Panc1 (cell line): Measurements from ENCODE around the gene DPP8. TPM values are rescaled to one million over a fixed set of nuclear protein-coding genes. Genes with fewer than 3 reads are reported as not detected.

Experiments
- ATAC-seq: fragments of 200-7000 bp; cut with Tn5 transposase; 2 replicates; pipeline ENCODE4 v1.9.1; 2020; ENCODE audit warnings: mild to moderate bottlenecking, moderate library complexity
- BruUV-seq: library from RNA; stranded (reverse); fragments of 400-500 nt; replicated peaks from 2 replicates; lab custom pipeline; 2021; lab: Mats Ljungman, UMichigan
- CTCF ChIA-PET: fragments of 300-600 bp; sonication (Branson Sonifier 250); formaldehyde crosslinking; loops from one replicate; lab custom pipeline; 2022; ENCODE audit warnings: antibody characterized with exemption; lab: Charles Lee
- POLR2A ChIA-PET: fragments of 300-600 bp; sonication (Branson Sonifier 250); formaldehyde crosslinking; loops from one replicate; lab custom pipeline; 2022; ENCODE audit warnings: antibody characterized with exemption; lab: Charles Lee
- DNase-seq: peaks from one replicate; pipeline ENCODE4 v3.0.0-alpha.2; 2010; ENCODE audit warnings: low read depth, low spot score
- H3K27ac ChIP-seq: 2 replicates; pipeline ENCODE4 v1.5.1; 2011; ENCODE audit warnings: mild to moderate bottlenecking, low read length, inconsistent platforms
- H3K27me3 ChIP-seq: fragments of 200-500 bp; sonication (Bioruptor generic); 2 replicates; pipeline ENCODE4 v1.6.0; 2014; ENCODE audit warnings: low read length, inconsistent platforms; ENCODE audit not compliant: control insufficient read depth, insufficient read depth
- H3K36me3 ChIP-seq: fragments of 200-500 bp; sonication (Bioruptor generic); 2 replicates; pipeline ENCODE4 v1.5.1; 2014; ENCODE audit warnings: inconsistent platforms, mild to moderate bottlenecking, low read length, moderate library complexity; ENCODE audit not compliant: control insufficient read depth, insufficient read depth
- H3K4me1 ChIP-seq: 2 replicates; pipeline ENCODE4 v1.5.1; 2011; ENCODE audit warnings: inconsistent platforms, mild to moderate bottlenecking, low read length, moderate library complexity; ENCODE audit not compliant: control insufficient read depth, insufficient read depth
- H3K4me3 ChIP-seq, 2 experiments: 2 replicates each; pipeline ENCODE4 v1.5.1; 2011 to 2012; ENCODE audit warnings: low read depth in 2 of 2, low read length in 2 of 2, mild to moderate bottlenecking in 2 of 2, inconsistent platforms in 1 of 2, moderate library complexity in 1 of 2
- H3K9me3 ChIP-seq: fragments of 200-500 bp; sonication (Bioruptor generic); 2 replicates; pipeline ENCODE4 v1.5.1; 2014; ENCODE audit warnings: low read depth, mild to moderate bottlenecking, inconsistent platforms, low read length, moderate library complexity; ENCODE audit not compliant: control insufficient read depth, insufficient read depth
- POLR2AphosphoS5 ChIP-seq: IDR thresholded peaks from 2 replicates; pipeline ENCODE4 v1.6.1; 2012; ENCODE audit warnings: mild to moderate bottlenecking, low read depth, low read length, moderate library complexity
- SIN3A ChIP-seq: IDR thresholded peaks from 2 replicates; pipeline ENCODE4 v1.6.1; 2012; ENCODE audit warnings: low read depth, mild to moderate bottlenecking, low read length, moderate library complexity, borderline replicate concordance; ENCODE audit not compliant: insufficient read depth
- TCF7L2 ChIP-seq: IDR thresholded peaks from 2 replicates; pipeline ENCODE4 v1.6.1; 2011; ENCODE audit warnings: mild to moderate bottlenecking, low read depth, low read length, inconsistent platforms
- in situ Hi-C: cut with HindIII; loops from 2 replicates; pipeline ENCODE4 v1.10.0; 2016; ENCODE audit warnings: low sequenced_read_pairs, low pct_unique_long_range_greater_than_20kb
- intact Hi-C: fragments of 100-400 bp; cut with micrococcal nuclease; formaldehyde crosslinking; loops from one replicate; pipeline ENCODE4 v1.10.0; 2022; ENCODE audit not compliant: unreplicated experiment
- total RNA-seq: library from RNA; stranded (reverse); gene quantifications from one replicate; pipeline ENCODE4 v1.2.1, GENCODE V29; 2021; ENCODE audit not compliant: unreplicated experiment
- TF ChIP-seq, protein P1 (sequence below), 2 experiments: IDR thresholded peaks; 2 replicates each; pipeline ENCODE4 v1.6.1; 2011 to 2012; ENCODE audit warnings: low read depth in 2 of 2, control low read depth in 1 of 2, low read length in 1 of 2, mild to moderate bottlenecking in 1 of 2, moderate library complexity in 1 of 2; ENCODE audit not compliant: insufficient read depth in 1 of 2
- TF ChIP-seq, protein P2 (sequence below): fragments of 450-650 bp; IDR thresholded peaks from 2 replicates; pipeline ENCODE4 v1.5.1; 2017; ENCODE audit warnings: mild to moderate bottlenecking

Gene DPP8
- total RNA-seq, 1 experiment from 2014 or later: 36.2 TPM

DNA sequence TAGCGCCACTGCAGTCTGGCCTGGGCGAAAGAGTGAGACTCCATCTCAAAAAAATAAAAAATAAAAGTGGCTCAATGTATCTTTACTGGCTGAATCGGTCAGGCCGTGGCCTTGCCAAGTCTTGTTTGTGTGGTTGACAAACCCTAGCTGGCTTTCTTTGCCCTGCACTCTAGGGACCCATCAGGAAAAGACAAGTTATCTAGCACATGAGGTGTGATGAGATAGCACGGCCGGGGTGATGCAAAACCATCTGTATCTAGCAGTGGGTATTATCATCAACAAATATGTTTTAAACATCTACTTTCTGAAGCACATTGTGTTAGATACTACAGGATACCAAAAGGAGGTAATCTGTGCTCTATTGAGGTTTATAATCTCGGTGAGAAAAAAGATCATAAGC is 3.9 kb upstream of the DPP8 start:
- DNase-seq: no peak
- H3K4me1 ChIP-seq: peaks cover 8% of the 10 kb centered on the region; the same call in 1 of the 2 replicates
- peaks cover 4% of the 10 kb centered on the region; the same call in 1 of the 2 replicates for H3K36me3 ChIP-seq
- no TSS peak for BruUV-seq
- no peak for ATAC-seq
- in situ Hi-C loops: no loop called here
- TF ChIP-seq, protein P1, sequence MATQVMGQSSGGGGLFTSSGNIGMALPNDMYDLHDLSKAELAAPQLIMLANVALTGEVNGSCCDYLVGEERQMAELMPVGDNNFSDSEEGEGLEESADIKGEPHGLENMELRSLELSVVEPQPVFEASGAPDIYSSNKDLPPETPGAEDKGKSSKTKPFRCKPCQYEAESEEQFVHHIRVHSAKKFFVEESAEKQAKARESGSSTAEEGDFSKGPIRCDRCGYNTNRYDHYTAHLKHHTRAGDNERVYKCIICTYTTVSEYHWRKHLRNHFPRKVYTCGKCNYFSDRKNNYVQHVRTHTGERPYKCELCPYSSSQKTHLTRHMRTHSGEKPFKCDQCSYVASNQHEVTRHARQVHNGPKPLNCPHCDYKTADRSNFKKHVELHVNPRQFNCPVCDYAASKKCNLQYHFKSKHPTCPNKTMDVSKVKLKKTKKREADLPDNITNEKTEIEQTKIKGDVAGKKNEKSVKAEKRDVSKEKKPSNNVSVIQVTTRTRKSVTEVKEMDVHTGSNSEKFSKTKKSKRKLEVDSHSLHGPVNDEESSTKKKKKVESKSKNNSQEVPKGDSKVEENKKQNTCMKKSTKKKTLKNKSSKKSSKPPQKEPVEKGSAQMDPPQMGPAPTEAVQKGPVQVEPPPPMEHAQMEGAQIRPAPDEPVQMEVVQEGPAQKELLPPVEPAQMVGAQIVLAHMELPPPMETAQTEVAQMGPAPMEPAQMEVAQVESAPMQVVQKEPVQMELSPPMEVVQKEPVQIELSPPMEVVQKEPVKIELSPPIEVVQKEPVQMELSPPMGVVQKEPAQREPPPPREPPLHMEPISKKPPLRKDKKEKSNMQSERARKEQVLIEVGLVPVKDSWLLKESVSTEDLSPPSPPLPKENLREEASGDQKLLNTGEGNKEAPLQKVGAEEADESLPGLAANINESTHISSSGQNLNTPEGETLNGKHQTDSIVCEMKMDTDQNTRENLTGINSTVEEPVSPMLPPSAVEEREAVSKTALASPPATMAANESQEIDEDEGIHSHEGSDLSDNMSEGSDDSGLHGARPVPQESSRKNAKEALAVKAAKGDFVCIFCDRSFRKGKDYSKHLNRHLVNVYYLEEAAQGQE (IDR thresholded peaks at IDR 0.05; ENCODE audit: insufficient read depth in 1 of 2, low read depth in 2 of 2, low read length in 1 of 2): no peak
- TF ChIP-seq POLR2AphosphoS5 (no peak), TCF7L2 (no peak)
- intact Hi-C loops: no loop called here
- POLR2A ChIA-PET: no interaction called here
- CTCF ChIA-PET: no interaction called here
- H3K9me3 ChIP-seq: no peaks in the 10 kb centered on the region
- H3K4me3 ChIP-seq: no peak overlapping the region
- no peaks in the 10 kb centered on the region for H3K27me3 ChIP-seq
- no peak overlapping the region for H3K27ac ChIP-seq

DNA sequence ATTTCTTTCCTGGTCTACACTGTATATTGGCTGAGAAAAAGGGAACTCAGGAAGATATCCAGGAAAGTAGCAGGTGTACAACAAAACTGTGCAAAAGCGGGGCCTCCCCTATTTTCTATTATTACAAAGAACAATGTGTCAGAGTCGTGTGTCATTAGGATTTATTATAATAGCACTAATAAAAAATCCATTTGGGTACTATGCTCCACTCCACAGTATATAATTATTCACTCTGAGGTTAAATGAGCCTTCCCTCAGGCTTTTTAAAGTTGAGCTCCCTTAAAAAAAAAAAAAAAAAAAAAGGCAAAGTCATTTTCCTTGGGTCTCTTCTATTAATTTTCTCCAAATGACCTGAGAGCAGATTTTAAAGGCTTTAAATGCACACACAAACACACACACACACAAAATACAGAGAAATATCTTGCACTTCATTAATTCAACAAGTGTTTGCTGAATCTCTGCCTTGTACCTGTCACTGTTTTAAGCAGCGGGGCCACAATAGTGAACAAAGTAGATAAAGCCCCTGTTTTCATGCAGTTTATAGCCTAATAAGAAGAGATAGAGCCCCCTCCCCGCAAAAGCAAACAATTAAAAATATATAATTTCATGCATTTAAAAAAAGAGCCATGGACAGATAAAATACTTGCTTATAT is 1.3 kb upstream of the DPP8 start:
- TF ChIP-seq POLR2AphosphoS5: no peak
- TF ChIP-seq TCF7L2: no peak
- TF ChIP-seq, protein P2, sequence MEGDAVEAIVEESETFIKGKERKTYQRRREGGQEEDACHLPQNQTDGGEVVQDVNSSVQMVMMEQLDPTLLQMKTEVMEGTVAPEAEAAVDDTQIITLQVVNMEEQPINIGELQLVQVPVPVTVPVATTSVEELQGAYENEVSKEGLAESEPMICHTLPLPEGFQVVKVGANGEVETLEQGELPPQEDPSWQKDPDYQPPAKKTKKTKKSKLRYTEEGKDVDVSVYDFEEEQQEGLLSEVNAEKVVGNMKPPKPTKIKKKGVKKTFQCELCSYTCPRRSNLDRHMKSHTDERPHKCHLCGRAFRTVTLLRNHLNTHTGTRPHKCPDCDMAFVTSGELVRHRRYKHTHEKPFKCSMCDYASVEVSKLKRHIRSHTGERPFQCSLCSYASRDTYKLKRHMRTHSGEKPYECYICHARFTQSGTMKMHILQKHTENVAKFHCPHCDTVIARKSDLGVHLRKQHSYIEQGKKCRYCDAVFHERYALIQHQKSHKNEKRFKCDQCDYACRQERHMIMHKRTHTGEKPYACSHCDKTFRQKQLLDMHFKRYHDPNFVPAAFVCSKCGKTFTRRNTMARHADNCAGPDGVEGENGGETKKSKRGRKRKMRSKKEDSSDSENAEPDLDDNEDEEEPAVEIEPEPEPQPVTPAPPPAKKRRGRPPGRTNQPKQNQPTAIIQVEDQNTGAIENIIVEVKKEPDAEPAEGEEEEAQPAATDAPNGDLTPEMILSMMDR: no peak
- TF ChIP-seq, protein P1 (IDR thresholded peaks at IDR 0.05; ENCODE audit: insufficient read depth in 1 of 2, low read depth in 2 of 2, low read length in 1 of 2): no peak
- no peak for TF ChIP-seq SIN3A
- no peaks in the 10 kb centered on the region for H3K27me3 ChIP-seq
- no peak overlapping the region for H3K27ac ChIP-seq
- intact Hi-C loops (no loop called here), in situ Hi-C loops (no loop called here)
- CTCF ChIA-PET: interaction anchor here (0.7 kb wide), 2 partner anchors 10 to 45 kb away, joined by 3 to 4 read pairs; no protein-coding TSS in a partner anchor
- no peak overlapping the region for H3K4me3 ChIP-seq
- no TSS peak for BruUV-seq
- POLR2A ChIA-PET: interaction anchor here (0.6 kb wide), 3 partner anchors 64 to 969 kb away, joined by 3 to 11 read pairs (median 5); no protein-coding TSS in a partner anchor
- peaks cover 13% of the 10 kb centered on the region for H3K36me3 ChIP-seq
- H3K9me3 ChIP-seq: no peaks in the 10 kb centered on the region
- ATAC-seq (no peak), DNase-seq (no peak)
- H3K4me1 ChIP-seq: peaks cover 17% of the 10 kb centered on the region; the same call in 1 of the 2 replicates
